K562 (cell line): ENCODE results near the gene CAPN5. TPM values are rescaled to one million over a fixed set of nuclear protein-coding genes. Genes with fewer than 3 reads are reported as not detected.

ENCODE experiments used
- ATF7 ChIP-seq: fragments of 450-650 bp; IDR thresholded peaks from 2 replicates; pipeline ENCODE4 v1.7.1; 2014; ENCODE audit warnings: mild to moderate bottlenecking, moderate library complexity
- FIP1L1 ChIP-seq: fragments of 200-400 bp; formaldehyde crosslinking; IDR thresholded peaks from 2 replicates; pipeline ENCODE4 v1.6.1; 2018; ENCODE audit warnings: mild to moderate bottlenecking, low read depth, low read length; ENCODE audit not compliant: poor library complexity, severe bottlenecking
- HDGF ChIP-seq: fragments of 450-650 bp; IDR thresholded peaks from 2 replicates; pipeline ENCODE4 v1.6.1; 2016
- NFE2L1 ChIP-seq: fragments of 450-650 bp; IDR thresholded peaks from 2 replicates; pipeline ENCODE4 v1.6.1; 2016; ENCODE audit warnings: missing genetic modification characterization, low read depth, mild to moderate bottlenecking, missing compliant biosample characterization, moderate library complexity, borderline replicate concordance
- SNAPC5 ChIP-seq: fragments of 250-450 bp; sonication (Bioruptor Pico); IDR thresholded peaks from 2 replicates; pipeline ENCODE4 v1.8.0; 2021; ENCODE audit warnings: moderate library complexity, mild to moderate bottlenecking, inconsistent platforms
- ZNF354B ChIP-seq: fragments of 250-450 bp; sonication (Bioruptor Pico); IDR thresholded peaks from 2 replicates; pipeline ENCODE4 v1.4.0; 2020
- ZNF384 ChIP-seq: IDR thresholded peaks from 2 replicates; pipeline ENCODE4 v1.6.1; 2012; ENCODE audit warnings: low read depth, low read length, improper control_type of control experiment
- ZNF740 ChIP-seq, 3 experiments: fragments of 200-800 bp in 1 of 3; sonication (Bioruptor generic) in 1 of 3; sonication (generic) in 1 of 3; formaldehyde crosslinking in 1 of 3; IDR thresholded peaks; 2 replicates each; pipeline versions ENCODE4 v1.6.1 to v1.8.0; 2016 to 2022; ENCODE audit warnings: mild to moderate bottlenecking in 2 of 3, missing compliant biosample characterization in 2 of 3, missing genetic modification characterization in 2 of 3, missing genetic modification reagents in 1 of 3
- polyA plus RNA-seq, 8 experiments: library from polyadenylated mRNA; depleted of rRNA in 4 of 8; stranded (reverse) in 5 of 8; unstranded in 3 of 8; fragments of >200 nt; fragmentation: Nextera tagmentation in 2 of 8; fragmentation: Illumina TruSeq in 1 of 8; extraction: Ambion mirVana in 2 of 8; extraction: Trizol in 1 of 8; gene quantifications; 2 replicates each; pipeline versions ENCODE4 v1.2.1 to v1.2.3, GENCODE V29; 2011 to 2014; ENCODE audit warnings: inconsistent platforms in 1 of 8, missing spikeins in 1 of 8
- total RNA-seq, 7 experiments: library from RNA; depleted of rRNA in 6 of 7; stranded (reverse); fragments of >200 nt in 6 of 7; fragmentation: Illumina TruSeq in 2 of 7; extraction: Trizol in 2 of 7; gene quantifications; 2 replicates each; pipeline versions ENCODE4 v1.2.1 to v1.2.3, GENCODE V29; 2011 to 2021; ENCODE audit warnings: low replicate concordance in 1 of 7
- TF ChIP-seq, protein P1 (sequence below): sonication (generic); formaldehyde crosslinking; IDR thresholded peaks from 2 replicates; pipeline ENCODE4 v1.8.0; 2022; ENCODE audit warnings: missing genetic modification reagents, mild to moderate bottlenecking, moderate library complexity, borderline replicate concordance
- TF ChIP-seq, protein P2 (sequence below), 2 experiments: fragments of 450-650 bp; formaldehyde crosslinking in 1 of 2; IDR thresholded peaks; 2 replicates each; pipeline versions ENCODE4 v1.4.0 to v1.6.1; 2014 to 2020; ENCODE audit warnings: mild to moderate bottlenecking in 2 of 2, borderline replicate concordance in 1 of 2, low read depth in 1 of 2
- TF ChIP-seq, protein P3 (sequence below): fragments of 250-450 bp; sonication (Bioruptor Pico); IDR thresholded peaks from 2 replicates; pipeline ENCODE4 v1.5.0; 2022; ENCODE audit warnings: mild to moderate bottlenecking

CAPN5 gene
- total and polyA plus RNA-seq, 9 of the 15 experiments (the other 6 are each of a cell fraction or from before 2014, with no cell fraction given) = 0.04 to 0.44 (median 0.14) TPM; not detected in 2

DNA sequence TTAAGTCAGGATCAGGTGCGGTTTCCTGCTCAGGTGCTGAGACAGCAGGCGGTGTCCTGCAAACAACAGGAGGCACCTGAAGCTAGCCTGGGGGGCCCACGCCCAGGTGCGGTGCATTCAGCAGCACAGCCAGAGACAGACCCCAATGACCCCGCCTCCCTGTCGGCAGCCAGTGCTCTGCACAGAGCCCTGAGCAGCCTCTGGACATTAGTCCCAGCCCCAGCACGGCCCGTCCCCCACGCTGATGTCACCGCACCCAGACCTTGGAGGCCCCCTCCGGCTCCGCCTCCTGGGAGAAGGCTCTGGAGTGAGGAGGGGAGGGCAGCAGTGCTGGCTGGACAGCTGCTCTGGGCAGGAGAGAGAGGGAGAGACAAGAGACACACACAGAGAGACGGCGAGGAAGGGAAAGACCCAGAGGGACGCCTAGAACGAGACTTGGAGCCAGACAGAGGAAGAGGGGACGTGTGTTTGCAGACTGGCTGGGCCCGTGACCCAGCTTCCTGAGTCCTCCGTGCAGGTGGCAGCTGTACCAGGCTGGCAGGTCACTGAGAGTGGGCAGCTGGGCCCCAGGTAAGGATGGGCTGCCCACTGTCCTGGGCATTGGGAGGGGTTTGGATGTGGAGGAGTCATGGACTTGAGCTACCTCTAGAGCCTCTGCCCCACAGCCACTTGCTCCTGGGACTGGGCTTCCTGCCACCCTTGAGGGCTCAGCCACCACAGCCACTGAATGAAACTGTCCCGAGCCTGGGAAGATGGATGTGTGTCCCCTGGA lies 61.3 kb downstream of the CAPN5 start, which contains the start of gene MYO7A (continued):
- TF ChIP-seq ZNF384 (no peak), FIP1L1 (no peak), NFE2L1 (tag) (no peak), ATF7 (peak; percentile 46; the same call in 1 of the 2 replicates), HDGF (no peak), ZNF354B (CRISPR knock-in tag) (no peak), ZNF740 (CRISPR knock-in tag; IDR thresholded peaks at IDR 0.05) (no peak), ZNF740 (tag; IDR thresholded peaks at IDR 0.05) (0 out of 4 replicates have a peak, but pooled peaks of 1 of the 2 experiments have one; percentile 6), SNAPC5 (CRISPR knock-in tag) (no peak)
- TF ChIP-seq, protein P1, sequence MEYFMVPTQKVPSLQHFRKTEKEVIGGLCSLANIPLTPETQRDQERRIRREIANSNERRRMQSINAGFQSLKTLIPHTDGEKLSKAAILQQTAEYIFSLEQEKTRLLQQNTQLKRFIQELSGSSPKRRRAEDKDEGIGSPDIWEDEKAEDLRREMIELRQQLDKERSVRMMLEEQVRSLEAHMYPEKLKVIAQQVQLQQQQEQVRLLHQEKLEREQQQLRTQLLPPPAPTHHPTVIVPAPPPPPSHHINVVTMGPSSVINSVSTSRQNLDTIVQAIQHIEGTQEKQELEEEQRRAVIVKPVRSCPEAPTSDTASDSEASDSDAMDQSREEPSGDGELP (CRISPR knock-in tag) = peak; percentile 63
- TF ChIP-seq, protein P2, sequence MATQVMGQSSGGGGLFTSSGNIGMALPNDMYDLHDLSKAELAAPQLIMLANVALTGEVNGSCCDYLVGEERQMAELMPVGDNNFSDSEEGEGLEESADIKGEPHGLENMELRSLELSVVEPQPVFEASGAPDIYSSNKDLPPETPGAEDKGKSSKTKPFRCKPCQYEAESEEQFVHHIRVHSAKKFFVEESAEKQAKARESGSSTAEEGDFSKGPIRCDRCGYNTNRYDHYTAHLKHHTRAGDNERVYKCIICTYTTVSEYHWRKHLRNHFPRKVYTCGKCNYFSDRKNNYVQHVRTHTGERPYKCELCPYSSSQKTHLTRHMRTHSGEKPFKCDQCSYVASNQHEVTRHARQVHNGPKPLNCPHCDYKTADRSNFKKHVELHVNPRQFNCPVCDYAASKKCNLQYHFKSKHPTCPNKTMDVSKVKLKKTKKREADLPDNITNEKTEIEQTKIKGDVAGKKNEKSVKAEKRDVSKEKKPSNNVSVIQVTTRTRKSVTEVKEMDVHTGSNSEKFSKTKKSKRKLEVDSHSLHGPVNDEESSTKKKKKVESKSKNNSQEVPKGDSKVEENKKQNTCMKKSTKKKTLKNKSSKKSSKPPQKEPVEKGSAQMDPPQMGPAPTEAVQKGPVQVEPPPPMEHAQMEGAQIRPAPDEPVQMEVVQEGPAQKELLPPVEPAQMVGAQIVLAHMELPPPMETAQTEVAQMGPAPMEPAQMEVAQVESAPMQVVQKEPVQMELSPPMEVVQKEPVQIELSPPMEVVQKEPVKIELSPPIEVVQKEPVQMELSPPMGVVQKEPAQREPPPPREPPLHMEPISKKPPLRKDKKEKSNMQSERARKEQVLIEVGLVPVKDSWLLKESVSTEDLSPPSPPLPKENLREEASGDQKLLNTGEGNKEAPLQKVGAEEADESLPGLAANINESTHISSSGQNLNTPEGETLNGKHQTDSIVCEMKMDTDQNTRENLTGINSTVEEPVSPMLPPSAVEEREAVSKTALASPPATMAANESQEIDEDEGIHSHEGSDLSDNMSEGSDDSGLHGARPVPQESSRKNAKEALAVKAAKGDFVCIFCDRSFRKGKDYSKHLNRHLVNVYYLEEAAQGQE (IDR thresholded peaks at IDR 0.05; ENCODE audit: borderline replicate concordance) = peak; percentile 69
- TF ChIP-seq, protein P2 (CRISPR knock-in tag; IDR thresholded peaks at IDR 0.05; ENCODE audit: low read depth) = no peak
- TF ChIP-seq, protein P3, sequence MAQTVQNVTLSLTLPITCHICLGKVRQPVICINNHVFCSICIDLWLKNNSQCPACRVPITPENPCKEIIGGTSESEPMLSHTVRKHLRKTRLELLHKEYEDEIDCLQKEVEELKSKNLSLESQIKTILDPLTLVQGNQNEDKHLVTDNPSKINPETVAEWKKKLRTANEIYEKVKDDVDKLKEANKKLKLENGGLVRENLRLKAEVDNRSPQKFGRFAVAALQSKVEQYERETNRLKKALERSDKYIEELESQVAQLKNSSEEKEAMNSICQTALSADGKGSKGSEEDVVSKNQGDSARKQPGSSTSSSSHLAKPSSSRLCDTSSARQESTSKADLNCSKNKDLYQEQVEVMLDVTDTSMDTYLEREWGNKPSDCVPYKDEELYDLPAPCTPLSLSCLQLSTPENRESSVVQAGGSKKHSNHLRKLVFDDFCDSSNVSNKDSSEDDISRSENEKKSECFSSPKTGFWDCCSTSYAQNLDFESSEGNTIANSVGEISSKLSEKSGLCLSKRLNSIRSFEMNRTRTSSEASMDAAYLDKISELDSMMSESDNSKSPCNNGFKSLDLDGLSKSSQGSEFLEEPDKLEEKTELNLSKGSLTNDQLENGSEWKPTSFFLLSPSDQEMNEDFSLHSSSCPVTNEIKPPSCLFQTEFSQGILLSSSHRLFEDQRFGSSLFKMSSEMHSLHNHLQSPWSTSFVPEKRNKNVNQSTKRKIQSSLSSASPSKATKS = no peak
